ENCODE data around the gene RNF113B.

- TF ChIP-seq ELK1 (IDR thresholded peaks at IDR 0.05; ENCODE audit: low read depth, low read length) (no peak), HMGXB4 (CRISPR knock-in tag; IDR thresholded peaks at IDR 0.05; ENCODE audit: borderline replicate concordance) (no peak)
Observed at GRCh38 chr13:98222816-98223215, 45.7 kb upstream of the RNF113B start.
